Measurements from ENCODE around the gene KIF5C.

KIF5C gene

GRCh38 chr2:149004836-149005235 is 129.8 kb downstream of the KIF5C start:
- Histone ChIP-seq H3K79me2 (no peaks in the 10 kb centered on the region), H3K4me3 (ENCODE audit: low read depth, low read length) (no peak overlapping the region), H3K9ac (no peak overlapping the region), H3K36me3 (ENCODE audit: control insufficient read depth, insufficient read depth, low read length) (no peaks in the 10 kb centered on the region), H3K9me3 (ENCODE audit: control insufficient read depth, low read length) (no peaks in the 10 kb centered on the region), H3K4me2 (ENCODE audit: low read length) (no peak overlapping the region), H2AFZ (no peak overlapping the region), H3K27ac (no peak overlapping the region), H3K4me1 (no peaks in the 10 kb centered on the region), H3K27me3 (ENCODE audit: control insufficient read depth, insufficient read depth, low read length) (no peaks in the 10 kb centered on the region)
- no peak for TF ChIP-seq CTCF (IDR thresholded peaks at IDR 0.05)

GRCh38 chr2:149005471-149006077 is 130.5 kb downstream of the KIF5C start:
- no peaks in the 10 kb centered on the region for H3K36me3 ChIP-seq (ENCODE audit: control insufficient read depth, insufficient read depth, low read length)
- no peak overlapping the region for H3K4me3 ChIP-seq (ENCODE audit: low read depth, low read length)
- no peak overlapping the region for H3K27ac ChIP-seq
- H2AFZ ChIP-seq, result no peak overlapping the region
- no peak for TF ChIP-seq CTCF (IDR thresholded peaks at IDR 0.05)
- no peak overlapping the region for H3K4me2 ChIP-seq (ENCODE audit: low read length)
- no peaks in the 10 kb centered on the region for H3K9me3 ChIP-seq (ENCODE audit: control insufficient read depth, low read length)
- no peaks in the 10 kb centered on the region for H3K4me1 ChIP-seq
- H3K27me3 ChIP-seq (ENCODE audit: control insufficient read depth, insufficient read depth, low read length), result no peaks in the 10 kb centered on the region
- no peaks in the 10 kb centered on the region for H3K79me2 ChIP-seq
- H3K9ac ChIP-seq, result no peak overlapping the region

GRCh38 chr2:149006883-149007543 is 132.0 kb downstream of the KIF5C start:
- no peaks in the 10 kb centered on the region for H3K36me3 ChIP-seq (ENCODE audit: control insufficient read depth, insufficient read depth, low read length)
- H3K9ac ChIP-seq, result no peak overlapping the region
- H3K27ac ChIP-seq, result no peak overlapping the region
- H3K27me3 ChIP-seq (ENCODE audit: control insufficient read depth, insufficient read depth, low read length), result no peaks in the 10 kb centered on the region
- TF ChIP-seq CTCF (IDR thresholded peaks at IDR 0.05), result no peak
- H3K4me2 ChIP-seq (ENCODE audit: low read length), result no peak overlapping the region
- H3K9me3 ChIP-seq (ENCODE audit: control insufficient read depth, low read length), result no peaks in the 10 kb centered on the region
- no peak overlapping the region for H2AFZ ChIP-seq
- H3K79me2 ChIP-seq, result no peaks in the 10 kb centered on the region
- no peaks in the 10 kb centered on the region for H3K4me1 ChIP-seq
- H3K4me3 ChIP-seq (ENCODE audit: low read depth, low read length), result no peak overlapping the region

GRCh38 chr2:149008381-149008780 is 133.4 kb downstream of the KIF5C start:
- H3K79me2 ChIP-seq, result no peaks in the 10 kb centered on the region
- H3K27me3 ChIP-seq (ENCODE audit: control insufficient read depth, insufficient read depth, low read length), result no peaks in the 10 kb centered on the region
- no peak overlapping the region for H3K4me3 ChIP-seq (ENCODE audit: low read depth, low read length)
- no peak overlapping the region for H3K9ac ChIP-seq
- no peak overlapping the region for H2AFZ ChIP-seq
- H3K36me3 ChIP-seq (ENCODE audit: control insufficient read depth, insufficient read depth, low read length), result no peaks in the 10 kb centered on the region
- TF ChIP-seq CTCF (IDR thresholded peaks at IDR 0.05), result no peak
- H3K27ac ChIP-seq, result no peak overlapping the region
- no peak overlapping the region for H3K4me2 ChIP-seq (ENCODE audit: low read length)
- no peaks in the 10 kb centered on the region for H3K9me3 ChIP-seq (ENCODE audit: control insufficient read depth, low read length)
- H3K4me1 ChIP-seq, result no peaks in the 10 kb centered on the region
